ENCODE results near the gene TAF1.
"Not testable (repeated sequence)": the region's sequence is repeated elsewhere in the genome, so short reads cannot be mapped to it uniquely, and the experiment has no call there.

TAF1 gene

DNA sequence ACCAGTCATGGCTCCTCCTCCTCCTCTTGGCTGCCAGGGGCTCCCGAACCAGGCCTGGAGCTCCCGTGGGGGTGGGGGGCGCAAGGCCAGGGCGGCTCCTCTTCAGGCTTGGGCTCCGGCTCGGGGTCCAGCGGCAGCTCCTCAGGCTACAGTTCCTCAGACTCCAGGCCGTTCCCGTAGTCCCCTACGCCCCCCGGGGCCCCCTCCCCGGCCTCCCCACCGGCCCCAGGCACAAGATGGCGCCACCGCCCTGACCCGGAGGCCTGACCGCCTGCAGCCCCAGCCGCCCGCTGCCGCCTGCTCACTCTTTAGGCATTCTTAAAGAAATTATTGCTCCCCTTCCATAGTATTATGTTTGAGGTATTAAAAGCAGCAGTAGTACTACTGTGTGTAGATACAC is 54.5 kb downstream of the TAF1 start:
- DNase-seq (ENCODE audit: low spot score): no peak

DNA sequence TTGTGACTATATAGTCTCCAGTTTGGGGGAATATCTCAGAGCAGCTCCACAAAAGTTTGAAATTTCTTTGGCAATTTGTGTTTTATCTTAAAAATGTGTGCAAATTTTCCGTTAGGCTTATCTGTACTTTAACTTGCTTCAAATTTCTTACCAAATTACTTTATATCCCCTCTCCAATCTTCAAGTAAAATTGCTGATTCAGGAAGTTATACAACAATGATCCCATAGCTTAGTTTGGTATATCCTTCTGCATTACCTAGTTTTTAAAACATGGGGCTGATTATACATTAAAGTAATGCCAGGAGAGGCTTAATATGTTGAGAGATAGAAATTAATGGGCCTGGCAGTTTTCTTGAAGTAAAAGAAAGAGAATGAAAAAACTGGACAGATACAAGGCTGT is 66.6 kb downstream of the TAF1 start:
- DNase-seq (ENCODE audit: low spot score): no peak

DNA sequence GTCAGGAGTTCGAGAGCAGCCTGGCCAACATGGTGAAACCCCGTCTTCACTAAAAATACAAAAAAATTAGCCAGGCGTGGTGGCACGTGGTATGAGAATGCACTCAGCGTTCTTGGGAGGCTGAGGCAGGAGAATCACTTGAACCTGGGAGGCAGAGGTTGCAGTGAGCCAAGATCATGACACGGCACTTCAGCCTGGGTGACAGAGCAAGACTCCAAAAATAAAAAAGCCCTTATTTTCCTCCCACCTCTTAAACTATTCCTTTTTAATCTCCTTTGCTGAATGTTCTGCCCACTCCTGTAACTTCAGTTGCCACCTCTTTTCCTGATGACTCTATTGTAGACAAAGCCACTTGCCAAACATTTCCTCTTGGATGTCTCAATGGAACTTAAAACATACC is 72.6 kb downstream of the TAF1 start:
- no peak for DNase-seq (ENCODE audit: low spot score)

DNA sequence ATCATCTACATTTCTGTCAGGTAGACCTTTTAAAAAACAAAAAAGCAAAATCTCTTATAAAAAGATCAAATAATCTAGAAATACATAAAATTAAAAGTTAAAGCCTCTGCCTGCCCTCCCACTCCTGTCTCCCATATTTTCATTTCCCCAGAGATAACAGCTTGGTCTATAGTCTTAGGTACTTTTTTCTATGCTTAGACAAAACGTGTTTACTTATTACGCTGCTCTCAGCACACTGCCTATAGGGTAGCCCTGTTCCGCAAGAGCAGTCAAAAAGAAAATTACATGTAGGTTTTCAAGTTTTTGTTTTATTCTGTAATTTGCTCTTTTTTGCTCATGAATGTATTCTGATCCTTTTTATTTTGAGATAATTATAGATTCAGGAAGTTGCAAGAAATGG is 73.3 kb downstream of the TAF1 start:
- no peak for DNase-seq (ENCODE audit: low spot score)

DNA sequence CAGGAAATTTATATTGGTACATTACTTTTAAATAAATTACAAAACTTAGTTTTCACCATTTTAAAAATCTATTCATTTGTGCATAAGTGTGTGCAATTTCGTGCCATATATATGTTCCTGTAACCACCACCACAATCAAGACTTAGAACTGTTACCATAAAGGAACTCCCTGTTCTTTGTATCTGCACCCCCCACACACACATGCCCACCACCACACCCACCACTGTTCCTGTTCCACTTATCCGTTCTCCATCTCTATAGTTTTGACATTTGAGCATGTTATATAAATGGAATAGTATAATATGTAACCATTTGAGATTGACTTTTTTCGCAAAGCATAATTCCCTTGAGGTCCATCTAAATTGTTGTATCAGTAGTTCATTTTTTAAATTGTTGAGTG is 73.7 kb downstream of the TAF1 start:
- DNase-seq (ENCODE audit: low spot score): no peak

DNA sequence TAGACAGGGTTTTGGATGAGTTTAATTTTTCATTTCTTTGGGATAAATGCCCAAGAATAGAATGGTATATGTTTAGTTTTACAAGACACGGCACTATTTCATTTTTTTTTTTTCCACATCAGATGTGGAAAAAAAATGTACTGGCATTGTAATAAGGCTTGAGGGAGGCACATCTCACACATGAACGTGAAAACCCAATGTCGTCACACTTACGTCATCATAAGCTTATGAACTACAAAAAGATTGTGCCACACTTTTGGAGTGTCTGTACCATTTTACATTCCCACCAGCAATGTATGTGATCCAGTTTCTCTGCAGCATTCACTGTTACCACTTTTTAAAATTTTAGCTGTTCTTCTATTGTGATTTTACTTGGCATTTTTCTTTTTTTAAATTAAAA is 74.2 kb downstream of the TAF1 start:
- no peak for DNase-seq (ENCODE audit: low spot score)

DNA sequence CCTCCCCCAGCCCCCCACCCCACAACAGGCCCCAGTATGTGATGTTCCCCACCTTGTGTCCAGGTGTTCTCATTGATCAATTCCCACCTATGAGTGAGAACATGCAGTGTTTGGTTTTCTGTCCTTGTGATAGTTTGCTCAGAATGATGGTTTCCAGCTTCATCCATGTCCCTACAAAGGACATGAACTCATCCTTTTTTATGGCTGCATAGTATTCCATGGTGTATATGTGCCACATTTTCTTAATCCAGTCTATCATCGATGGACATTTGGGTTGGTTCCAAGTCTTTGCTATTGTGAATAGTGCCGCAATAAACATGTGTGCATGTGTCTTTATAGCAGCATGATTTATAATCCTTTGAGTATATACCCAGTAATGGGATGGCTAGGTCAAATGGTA is 75.7 kb downstream of the TAF1 start:
- not testable (repeated sequence) for DNase-seq (ENCODE audit: low spot score)

DNA sequence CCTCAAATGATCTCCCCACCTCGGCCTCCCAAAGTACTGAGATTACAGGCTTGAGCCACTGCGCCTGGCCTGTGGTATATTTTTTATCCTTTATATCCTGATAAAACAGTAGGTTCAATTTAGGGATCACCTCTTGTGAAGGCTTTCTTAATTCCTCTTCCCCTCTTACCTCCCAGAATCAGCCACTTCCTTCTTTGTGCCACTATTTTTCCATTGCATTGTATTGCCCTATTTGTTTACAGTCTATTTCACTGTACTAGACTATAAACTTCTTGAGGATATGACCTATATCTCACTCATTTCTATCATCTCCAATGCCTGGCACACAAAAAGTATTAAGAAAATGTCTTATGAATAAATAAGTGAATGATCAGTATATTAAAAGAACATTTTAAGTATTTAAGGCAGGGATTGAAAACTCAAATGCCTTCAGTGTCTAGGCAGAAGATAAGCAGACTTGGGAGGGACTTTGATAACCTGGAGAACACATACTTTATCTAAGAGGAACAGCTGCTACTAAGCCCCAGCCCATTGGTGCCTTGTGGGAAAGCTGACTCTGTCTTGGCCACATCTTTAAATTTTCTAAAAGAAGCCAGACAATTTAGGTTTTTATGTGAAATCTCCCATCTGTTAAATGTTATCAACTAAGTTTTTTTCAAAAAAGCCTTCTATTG is 84.4 kb downstream of the TAF1 start:
- no peak for DNase-seq (ENCODE audit: low spot score)

DNA sequence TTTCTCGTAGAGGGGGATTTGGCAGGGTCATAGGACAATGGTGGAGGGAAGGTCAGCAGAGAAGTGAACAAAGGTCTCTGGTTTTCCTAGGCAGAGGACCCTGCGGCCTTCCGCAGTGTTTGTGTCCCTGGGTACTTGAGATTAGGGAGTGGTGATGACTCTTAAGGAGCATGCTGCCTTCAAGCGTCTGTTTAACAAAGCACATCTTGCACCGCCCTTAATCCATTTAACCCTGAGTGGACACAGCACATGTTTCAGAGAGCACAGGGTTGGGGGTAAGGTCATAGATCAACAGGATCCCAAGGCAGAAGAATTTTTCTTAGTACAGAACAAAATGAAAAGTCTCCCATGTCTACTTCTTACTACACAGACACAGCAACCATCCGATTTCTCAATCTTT is 85.4 kb downstream of the TAF1 start:
- DNase-seq (ENCODE audit: low spot score): not testable (repeated sequence)

DNA sequence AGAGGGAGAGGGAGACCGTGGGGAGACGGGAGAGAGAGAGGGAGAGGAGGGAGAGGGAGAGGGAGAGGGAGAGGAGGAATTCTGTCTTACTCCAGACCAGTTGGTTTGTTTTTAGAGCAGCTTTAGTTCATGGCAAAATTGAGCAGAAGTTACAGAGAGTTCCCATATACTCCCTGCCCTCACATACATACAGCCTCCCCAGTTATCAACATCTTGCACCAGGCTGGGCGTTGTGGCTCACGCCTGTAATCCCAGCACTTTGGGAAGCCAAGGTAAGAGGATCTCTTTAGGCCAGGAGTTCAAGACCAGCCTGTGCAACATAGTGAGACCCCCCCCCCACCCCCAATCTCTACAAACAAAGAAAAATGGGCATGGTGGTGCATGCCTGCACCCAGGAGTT is 86.9 kb downstream of the TAF1 start:
- DNase-seq (ENCODE audit: low spot score): no peak

DNA sequence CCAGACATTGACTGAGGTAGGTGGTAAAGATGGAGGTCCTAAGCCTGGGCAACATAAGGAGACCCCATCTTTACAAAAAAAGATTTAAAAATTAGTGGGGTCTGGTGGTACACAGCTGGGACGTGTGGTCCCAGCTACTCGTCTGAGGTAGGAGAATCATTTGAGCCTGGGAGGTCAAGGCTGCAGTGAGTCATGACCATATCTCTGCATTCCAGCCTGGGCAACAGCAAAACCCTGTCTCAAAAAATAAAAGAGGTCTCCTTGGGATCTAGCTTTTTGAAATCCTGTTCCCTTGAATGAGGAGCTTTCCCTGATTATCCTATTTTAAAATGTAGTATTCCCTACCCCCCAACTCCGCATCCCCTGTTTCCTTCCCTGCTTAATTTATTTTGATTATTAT is 88.1 kb downstream of the TAF1 start:
- DNase-seq (ENCODE audit: low spot score): no peak

DNA sequence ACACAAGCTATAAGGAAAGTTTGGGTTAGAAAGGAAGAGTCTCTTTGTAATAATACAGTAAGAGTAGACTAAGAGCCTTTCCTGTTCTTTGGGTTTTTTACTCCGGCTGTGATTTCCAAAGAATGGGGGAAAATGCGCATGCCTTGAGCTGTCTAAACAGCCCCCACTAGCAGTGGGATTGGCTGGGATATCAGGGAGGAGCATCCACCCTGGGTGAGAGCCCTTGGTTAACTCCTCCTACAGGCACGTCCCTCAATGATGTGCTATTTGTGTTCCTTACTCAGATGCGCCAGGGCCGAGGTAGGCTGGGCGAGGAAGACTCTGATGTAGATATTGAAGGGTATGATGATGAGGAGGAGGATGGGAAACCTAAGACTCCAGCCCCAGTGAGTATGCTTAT is 92.7 kb downstream of the TAF1 start:
- no peak for DNase-seq (ENCODE audit: low spot score)

DNA sequence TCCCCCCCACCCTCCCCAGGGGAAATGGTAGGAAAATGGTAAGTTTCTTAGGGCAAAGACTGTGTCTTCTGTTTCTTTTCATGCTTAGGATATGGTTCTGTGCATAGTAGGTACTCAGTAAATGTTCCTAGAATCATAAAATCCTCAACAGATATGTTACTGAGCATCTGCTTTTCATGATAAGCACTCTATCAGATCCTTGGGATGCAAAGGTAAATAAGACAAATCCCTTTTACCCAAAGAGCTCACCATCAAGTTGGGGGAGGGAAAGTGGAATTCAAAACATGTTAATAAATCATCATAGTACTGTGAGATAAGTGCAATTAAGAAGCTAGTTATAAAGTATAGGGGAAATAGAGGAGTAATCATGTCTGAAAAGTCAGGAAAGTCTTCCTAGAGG is 98.8 kb downstream of the TAF1 start:
- no peak for DNase-seq (ENCODE audit: low spot score)

DNA sequence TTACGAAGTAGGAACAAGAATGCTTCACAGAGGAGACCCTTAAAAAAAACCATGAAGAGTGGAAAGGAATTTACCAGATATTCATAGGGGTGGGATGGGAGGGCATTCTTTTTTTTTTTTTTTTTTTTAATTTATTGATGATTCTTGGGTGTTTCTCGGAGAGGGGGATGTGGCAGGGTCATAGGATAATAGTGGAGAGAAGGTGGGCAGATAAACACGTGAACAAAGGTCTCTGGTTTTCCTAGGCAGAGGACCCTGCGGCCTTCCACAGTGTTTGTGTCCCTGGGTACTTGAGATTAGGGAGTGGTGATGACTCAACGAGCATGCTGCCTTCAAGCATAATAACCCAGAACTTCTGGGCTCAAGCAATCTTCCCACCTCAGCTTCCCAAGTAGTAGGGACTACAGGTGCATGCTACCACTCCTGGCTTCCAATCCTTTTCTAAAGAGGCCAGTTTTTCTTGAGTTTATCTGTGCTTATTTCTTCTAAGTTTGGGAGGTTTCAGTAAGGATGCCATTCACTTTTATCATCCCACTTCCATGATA is 100.9 kb downstream of the TAF1 start:
- no peak for DNase-seq (ENCODE audit: low spot score)

DNA sequence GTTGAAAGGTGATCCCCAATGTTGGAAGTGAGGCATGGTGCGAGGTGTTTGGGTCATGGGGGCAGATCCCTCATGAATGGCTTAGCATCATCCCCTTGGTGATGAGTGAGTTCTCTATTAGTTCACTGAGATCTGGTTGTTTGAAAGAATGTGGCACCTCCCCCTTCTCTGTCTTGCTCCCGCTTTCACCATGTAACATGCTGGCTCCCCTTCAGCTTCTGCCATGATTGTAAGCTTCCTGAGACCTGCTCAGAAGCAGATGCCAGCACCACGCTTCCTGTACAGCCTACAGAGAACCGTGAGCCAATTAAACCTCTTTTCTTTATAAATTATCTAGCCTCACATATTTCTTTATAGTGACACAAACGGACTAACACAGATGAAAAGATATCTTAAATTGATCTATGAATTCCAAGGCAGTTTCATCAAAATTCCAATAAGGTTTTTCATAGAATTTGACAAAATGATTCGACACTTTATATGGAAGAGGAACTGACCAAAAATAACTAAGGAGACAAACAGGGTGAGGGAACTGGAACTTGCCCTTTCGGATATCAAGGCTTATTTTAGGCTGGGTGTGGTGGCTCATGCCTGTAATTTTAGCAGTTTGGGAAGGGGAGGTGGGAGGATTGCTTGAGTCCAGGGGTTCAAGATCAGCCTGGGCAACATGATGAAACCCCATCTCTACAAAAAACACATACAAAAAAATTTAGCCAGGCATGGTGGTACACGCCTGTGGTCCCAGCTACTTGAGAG is 109.8 kb downstream of the TAF1 start:
- DNase-seq (ENCODE audit: low spot score): no peak

DNA sequence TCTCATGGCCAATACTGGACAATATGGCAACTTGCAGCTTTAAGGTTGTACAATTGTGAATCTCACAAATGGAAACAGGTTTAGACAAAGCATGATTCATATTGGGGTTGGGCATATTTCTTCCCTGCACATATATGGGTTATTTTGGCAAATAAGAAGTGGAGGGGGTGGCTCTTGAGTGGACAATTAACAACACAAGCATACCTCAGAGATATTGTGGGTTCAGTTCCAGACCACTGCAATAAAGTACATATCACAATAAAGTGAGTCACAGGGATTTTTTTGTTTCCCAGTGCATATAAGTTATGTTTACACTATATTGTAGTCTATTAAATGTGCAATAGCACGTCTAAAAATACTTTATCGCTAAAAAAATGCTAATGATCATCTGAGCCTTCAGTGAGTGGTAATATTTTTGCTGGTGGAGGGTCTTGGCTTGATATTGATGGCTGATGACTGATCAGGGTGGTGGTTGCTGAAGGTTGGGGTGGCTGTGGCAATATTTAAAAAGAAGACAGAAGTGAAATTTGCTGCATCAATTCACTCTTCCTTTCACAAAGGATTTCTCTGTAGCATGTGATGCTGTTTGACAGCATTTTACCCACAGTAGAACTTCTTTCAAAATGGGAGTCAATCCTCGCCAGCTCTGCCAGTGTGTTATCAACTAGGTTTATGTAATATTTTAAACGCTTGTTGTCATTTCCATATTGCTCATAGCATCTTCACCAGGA is 116.2 kb downstream of the TAF1 start:
- no peak for DNase-seq (ENCODE audit: low spot score)

DNA sequence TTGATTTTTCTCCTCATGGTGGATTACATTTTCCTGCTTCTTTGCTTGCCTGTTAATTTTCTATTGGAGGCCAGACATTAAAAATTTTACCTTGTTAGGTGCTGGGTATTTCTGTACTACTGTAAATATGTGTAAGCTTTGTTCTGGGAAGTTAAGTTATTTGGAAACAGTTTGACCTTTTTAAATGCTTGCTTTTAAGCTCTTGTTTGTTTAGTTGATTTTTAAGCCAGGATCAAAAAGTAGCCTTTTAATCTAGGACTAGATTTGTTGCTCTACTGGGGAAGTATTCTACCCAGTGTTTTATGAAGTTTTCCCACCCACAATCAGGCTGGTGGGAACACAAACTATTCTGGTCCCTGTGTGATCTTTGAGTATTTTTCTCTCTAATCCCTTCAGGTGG is 121.7 kb downstream of the TAF1 start:
- DNase-seq (ENCODE audit: low spot score): no peak

DNA sequence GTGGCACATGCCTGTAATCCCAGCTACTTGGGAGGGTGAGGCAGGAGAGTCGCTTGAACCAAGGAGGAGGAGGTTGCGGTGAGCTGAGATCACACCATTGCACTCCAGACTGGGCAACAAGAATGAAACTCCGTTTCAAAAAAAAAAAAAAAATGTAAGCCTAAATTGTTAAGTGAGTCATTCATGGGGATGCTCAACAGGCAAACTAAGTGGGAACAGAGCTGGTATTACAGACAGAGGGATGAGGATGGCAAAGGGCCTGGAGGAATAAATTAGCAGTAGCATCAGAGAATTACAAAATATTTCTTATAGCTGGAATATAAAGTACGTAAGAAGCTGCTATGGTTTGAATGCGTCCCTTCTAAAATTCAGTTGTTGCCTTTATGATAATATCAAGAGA is 123.4 kb downstream of the TAF1 start:
- DNase-seq (ENCODE audit: low spot score): no peak

DNA sequence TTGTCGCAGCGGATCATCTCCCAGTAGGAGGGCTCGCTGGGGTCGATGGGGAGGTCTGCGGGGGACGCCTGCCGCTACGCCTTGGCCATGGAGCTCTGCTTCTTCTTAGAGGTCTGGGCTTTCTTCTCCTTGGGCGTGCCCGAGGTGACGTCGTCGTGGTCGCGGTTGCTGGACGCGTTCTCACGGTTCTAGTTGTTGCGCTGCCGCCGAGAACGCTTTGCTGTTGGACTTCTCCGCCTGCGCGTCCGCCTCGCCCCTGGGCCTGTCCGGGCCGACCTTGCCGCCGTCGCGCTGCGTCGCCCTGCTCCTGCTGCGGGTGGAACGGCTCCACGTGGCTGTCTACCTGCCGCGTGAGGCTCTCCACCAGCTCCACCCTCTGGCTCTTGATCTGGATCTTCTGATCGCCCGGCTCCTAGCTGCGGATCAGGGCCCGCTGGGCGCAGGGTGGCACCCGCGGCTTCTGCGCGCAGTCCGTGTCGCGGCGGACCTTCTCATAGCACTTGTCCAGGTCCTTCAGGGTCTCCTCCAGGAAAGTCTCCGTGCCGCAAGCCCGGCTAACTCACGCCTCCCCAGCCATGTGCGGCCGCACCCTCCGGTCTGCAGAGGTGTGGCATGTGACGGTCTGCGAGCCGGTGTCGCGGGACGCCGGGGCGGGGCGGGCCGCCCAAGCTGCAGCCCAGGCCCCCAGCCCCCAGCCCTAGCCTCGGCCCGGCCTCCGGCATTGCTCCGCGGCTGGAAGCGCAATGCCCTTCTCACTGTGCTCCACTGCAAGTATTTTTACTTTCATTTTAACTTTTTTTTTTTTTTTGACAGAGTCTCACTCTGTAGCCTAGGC is 126.3 kb downstream of the TAF1 start:
- no peak for DNase-seq (ENCODE audit: low spot score)

DNA sequence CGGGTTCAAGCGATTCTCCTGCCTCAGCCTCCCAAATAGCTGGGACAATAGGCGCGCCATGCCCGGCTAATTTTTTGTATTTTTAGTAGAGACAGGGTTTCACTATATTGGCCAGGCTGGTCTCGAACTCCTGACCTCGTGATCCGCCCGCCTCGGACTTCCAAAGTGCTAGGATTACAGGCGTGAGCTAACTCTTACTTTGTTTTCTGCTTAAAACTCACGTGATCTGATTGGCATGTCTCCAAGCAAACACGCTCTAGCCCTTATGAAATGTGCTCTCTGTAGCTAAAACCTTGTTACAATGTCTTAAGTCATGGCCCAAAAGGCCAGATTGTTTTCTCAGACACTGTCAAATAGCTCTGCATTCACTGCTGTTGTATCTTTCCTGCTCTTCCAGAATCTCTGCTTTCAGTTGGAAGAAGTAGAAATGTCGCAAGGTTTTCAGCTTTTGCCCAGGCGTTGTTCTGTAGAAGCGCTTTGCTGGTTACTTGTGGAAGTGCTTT is 127.0 kb downstream of the TAF1 start:
- peak; percentile 11 for DNase-seq (ENCODE audit: low spot score)

DNA sequence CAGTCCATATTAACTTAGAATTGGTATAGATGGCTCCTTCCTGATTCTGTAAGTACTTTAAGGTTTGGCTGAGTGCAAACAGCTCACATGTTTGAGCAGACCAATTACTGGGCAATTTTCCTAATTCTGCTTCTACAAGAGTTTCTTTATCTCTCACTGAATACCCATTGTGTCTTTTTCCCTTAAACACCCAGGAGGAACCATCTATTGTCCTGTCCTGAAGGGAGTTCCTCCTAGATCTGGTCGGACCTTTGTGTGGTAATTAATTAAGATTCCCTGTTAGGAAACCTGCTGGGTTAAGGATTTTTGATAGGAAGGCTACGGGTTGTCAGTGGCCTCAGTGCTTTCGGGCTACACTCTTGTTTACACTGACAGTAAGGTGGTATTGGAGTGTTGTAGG is 129.8 kb downstream of the TAF1 start:
- DNase-seq (ENCODE audit: low spot score): peak; percentile 43

DNA sequence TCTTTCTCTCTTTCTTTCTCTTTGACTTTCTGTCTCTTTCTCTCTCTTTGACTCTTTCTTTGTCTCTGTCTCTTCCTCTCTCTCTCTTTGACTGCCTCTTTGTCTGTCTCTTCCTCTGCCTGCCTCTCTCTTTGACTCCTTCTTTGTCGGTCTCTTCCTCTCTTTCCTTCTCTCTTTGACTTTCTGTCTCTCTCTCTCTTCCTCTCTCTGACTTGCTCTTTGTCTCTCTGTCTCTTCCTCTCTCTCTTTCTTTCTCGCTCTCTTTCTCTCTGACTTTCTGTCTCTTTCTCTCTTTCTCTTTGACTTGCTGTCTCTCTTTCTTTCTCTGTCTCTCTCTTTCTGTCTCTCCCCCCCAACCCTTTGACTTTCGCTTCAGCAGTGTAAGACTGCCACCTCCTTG is 130.3 kb downstream of the TAF1 start:
- DNase-seq (ENCODE audit: low spot score): no peak
